ENCODE results near the gene PRKCB.

GRCh38 chr16:24111724-24112302, 276.0 kb downstream of the PRKCB start:
- TF ChIP-seq EZH2phosphoT487 (IDR thresholded peaks at IDR 0.05; ENCODE audit: borderline replicate concordance, low read length) (no peak), EZH2 (IDR thresholded peaks at IDR 0.05; ENCODE audit: low read length, unreplicated experiment) (no peak)
- TF ChIP-seq, protein P1, sequence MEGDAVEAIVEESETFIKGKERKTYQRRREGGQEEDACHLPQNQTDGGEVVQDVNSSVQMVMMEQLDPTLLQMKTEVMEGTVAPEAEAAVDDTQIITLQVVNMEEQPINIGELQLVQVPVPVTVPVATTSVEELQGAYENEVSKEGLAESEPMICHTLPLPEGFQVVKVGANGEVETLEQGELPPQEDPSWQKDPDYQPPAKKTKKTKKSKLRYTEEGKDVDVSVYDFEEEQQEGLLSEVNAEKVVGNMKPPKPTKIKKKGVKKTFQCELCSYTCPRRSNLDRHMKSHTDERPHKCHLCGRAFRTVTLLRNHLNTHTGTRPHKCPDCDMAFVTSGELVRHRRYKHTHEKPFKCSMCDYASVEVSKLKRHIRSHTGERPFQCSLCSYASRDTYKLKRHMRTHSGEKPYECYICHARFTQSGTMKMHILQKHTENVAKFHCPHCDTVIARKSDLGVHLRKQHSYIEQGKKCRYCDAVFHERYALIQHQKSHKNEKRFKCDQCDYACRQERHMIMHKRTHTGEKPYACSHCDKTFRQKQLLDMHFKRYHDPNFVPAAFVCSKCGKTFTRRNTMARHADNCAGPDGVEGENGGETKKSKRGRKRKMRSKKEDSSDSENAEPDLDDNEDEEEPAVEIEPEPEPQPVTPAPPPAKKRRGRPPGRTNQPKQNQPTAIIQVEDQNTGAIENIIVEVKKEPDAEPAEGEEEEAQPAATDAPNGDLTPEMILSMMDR (conservative IDR thresholded peaks at IDR 0.05; ENCODE audit: low read depth, low read length): no peak

Data from PC-3 (cell line).